NT2/D1 (cell line): ENCODE data around the gene SHE.
A peak's percentile ranks its signal among the peaks of the same experiment; 100 is the strongest.

Experiments used
- DNase-seq: peaks from one replicate; pipeline ENCODE4 v3.0.0-alpha.2; 2011; ENCODE audit warnings: low read depth, low spot score
- H3K27me3 ChIP-seq: 2 replicates; pipeline ENCODE4 v1.6.0; 2011; ENCODE audit warnings: mild to moderate bottlenecking; ENCODE audit not compliant: insufficient read length, insufficient read depth
- H3K36me3 ChIP-seq: 2 replicates; pipeline ENCODE4 v1.6.1; 2011; ENCODE audit warnings: mild to moderate bottlenecking, low read length, mixed read lengths; ENCODE audit not compliant: insufficient read depth, insufficient read length
- H3K4me1 ChIP-seq: 2 replicates; pipeline ENCODE4 v1.5.1; 2011; ENCODE audit not compliant: insufficient read depth, insufficient read length
- H3K4me3 ChIP-seq: 2 replicates; pipeline ENCODE4 v1.5.1; 2011; ENCODE audit warnings: low read depth; ENCODE audit not compliant: insufficient read length
- H3K9ac ChIP-seq: 2 replicates; pipeline ENCODE4 v1.6.0; 2011; ENCODE audit warnings: low read depth; ENCODE audit not compliant: insufficient read length
- H3K9me3 ChIP-seq: 2 replicates; pipeline ENCODE4 v1.5.1; 2011; ENCODE audit warnings: mild to moderate bottlenecking, low read length; ENCODE audit not compliant: insufficient read depth
- SUZ12 ChIP-seq: IDR thresholded peaks from 2 replicates; pipeline ENCODE4 v1.6.1; 2011; ENCODE audit not compliant: insufficient read length, insufficient read depth; ENCODE audit errors: extremely low read depth
- YY1 ChIP-seq: IDR thresholded peaks from 2 replicates; pipeline ENCODE4 v1.6.1; 2011; ENCODE audit not compliant: insufficient read length, insufficient read depth
- ZNF274 ChIP-seq: IDR thresholded peaks from 2 replicates; pipeline ENCODE4 v1.6.1; 2011; ENCODE audit warnings: mild to moderate bottlenecking, low read depth, low read length

Gene SHE

GRCh38 chr1:154442006-154442740, 60.0 kb downstream of the SHE start:
- no peaks in the 10 kb centered on the region for H3K36me3 ChIP-seq
- H3K27me3 ChIP-seq, result no peaks in the 10 kb centered on the region
- no peaks in the 10 kb centered on the region for H3K9me3 ChIP-seq
- peaks cover 16% of the 10 kb centered on the region for H3K4me1 ChIP-seq
- H3K9ac ChIP-seq, result peak overlapping the region; percentile 24
- no peak for TF ChIP-seq ZNF274
- no peak overlapping the region for H3K4me3 ChIP-seq
- no peak for DNase-seq

GRCh38 chr1:154441241-154441888, 60.8 kb downstream of the SHE start:
- Histone ChIP-seq H3K4me3 (no peak overlapping the region), H3K27me3 (no peaks in the 10 kb centered on the region), H3K36me3 (no peaks in the 10 kb centered on the region), H3K4me1 (peaks cover 16% of the 10 kb centered on the region), H3K9ac (no peak overlapping the region), H3K9me3 (no peaks in the 10 kb centered on the region)
- no peak for TF ChIP-seq ZNF274
- DNase-seq, result no peak

GRCh38 chr1:154440036-154440804, 62.0 kb downstream of the SHE start:
- DNase-seq, result no peak
- TF ChIP-seq ZNF274, result no peak
- TF ChIP-seq YY1, result no peak
- no peak for TF ChIP-seq SUZ12
- Histone ChIP-seq H3K36me3 (peaks cover 4% of the 10 kb centered on the region), H3K9me3 (no peaks in the 10 kb centered on the region), H3K9ac (no peak overlapping the region), H3K27me3 (no peaks in the 10 kb centered on the region), H3K4me1 (peaks cover 19% of the 10 kb centered on the region), H3K4me3 (no peak overlapping the region)

- no peaks in the 10 kb centered on the region for H3K9me3 ChIP-seq
- H3K36me3 ChIP-seq, result peaks cover 4% of the 10 kb centered on the region
- H3K4me1 ChIP-seq, result peaks cover 26% of the 10 kb centered on the region
- no peak overlapping the region for H3K9ac ChIP-seq
- TF ChIP-seq ZNF274 (no peak), YY1 (no peak), SUZ12 (no peak)
- DNase-seq, result no peak
- H3K27me3 ChIP-seq, result no peaks in the 10 kb centered on the region
- H3K4me3 ChIP-seq, result no peak overlapping the region
These were observed 65.8 kb downstream of the SHE start for GRCh38 chr1:154436433-154436832.

- Histone ChIP-seq H3K9me3 (no peaks in the 10 kb centered on the region), H3K4me3 (no peak overlapping the region), H3K27me3 (no peaks in the 10 kb centered on the region), H3K4me1 (peaks cover 27% of the 10 kb centered on the region), H3K9ac (no peak overlapping the region), H3K36me3 (peaks cover 4% of the 10 kb centered on the region)
- TF ChIP-seq SUZ12 (no peak), YY1 (no peak), ZNF274 (no peak)
- no peak for DNase-seq
These were observed 66.5 kb downstream of the SHE start for GRCh38 chr1:154435599-154436200.

GRCh38 chr1:154434346-154435085, 67.7 kb downstream of the SHE start:
- Histone ChIP-seq H3K36me3 (peaks cover 4% of the 10 kb centered on the region), H3K9ac (no peak overlapping the region), H3K9me3 (no peaks in the 10 kb centered on the region), H3K4me3 (no peak overlapping the region), H3K27me3 (no peaks in the 10 kb centered on the region), H3K4me1 (peaks cover 36% of the 10 kb centered on the region)
- no peak for TF ChIP-seq SUZ12
- TF ChIP-seq YY1, result no peak
- no peak for TF ChIP-seq ZNF274
- DNase-seq, result no peak
